GM18909 (cell line): ENCODE measurements around the gene SERTAD1.
"Not testable (repeated sequence)": the region's sequence is repeated elsewhere in the genome, so short reads cannot be mapped to it uniquely, and the experiment has no call there.

ENCODE experiments used
- ATAC-seq: cut with Tn5 transposase; IDR thresholded peaks from one replicate; pipeline ENCODE4 v1.9.1; 2021; ENCODE audit warnings: mild to moderate bottlenecking; ENCODE audit not compliant: unreplicated experiment, poor library complexity

SERTAD1 gene

DNA sequence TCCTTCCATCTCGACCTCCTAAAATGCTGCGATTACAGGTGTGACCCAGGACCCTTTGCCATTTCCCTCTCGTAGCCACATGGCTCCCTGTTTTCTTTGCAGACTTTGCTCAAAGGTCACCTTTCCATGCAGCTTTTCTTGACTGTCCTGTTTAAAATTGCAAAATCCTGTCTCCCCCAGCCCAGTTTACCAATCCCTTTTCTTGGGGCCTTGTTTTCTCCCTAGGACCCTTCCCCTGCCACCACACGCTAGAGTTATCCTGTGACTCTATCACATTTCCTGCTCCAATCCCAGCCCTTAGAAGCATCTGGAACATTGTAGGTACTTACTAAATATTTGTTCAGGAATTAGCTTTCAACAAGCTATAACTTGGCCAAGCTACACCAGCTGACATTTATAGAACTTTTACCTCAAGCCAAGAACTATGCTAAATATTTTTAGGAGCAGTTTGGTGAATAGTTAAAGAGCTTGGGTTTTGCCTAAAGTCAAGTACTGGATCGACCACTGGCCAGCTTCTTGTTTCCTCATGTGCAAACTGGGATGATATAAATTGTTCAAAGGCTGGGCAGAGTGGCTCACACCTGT, 27.5 kb upstream of the SERTAD1 start:
- ATAC-seq: no peak

GRCh38 chr19:40452016-40452415, 26.2 kb upstream of the SERTAD1 start:
- no peak for ATAC-seq

DNA sequence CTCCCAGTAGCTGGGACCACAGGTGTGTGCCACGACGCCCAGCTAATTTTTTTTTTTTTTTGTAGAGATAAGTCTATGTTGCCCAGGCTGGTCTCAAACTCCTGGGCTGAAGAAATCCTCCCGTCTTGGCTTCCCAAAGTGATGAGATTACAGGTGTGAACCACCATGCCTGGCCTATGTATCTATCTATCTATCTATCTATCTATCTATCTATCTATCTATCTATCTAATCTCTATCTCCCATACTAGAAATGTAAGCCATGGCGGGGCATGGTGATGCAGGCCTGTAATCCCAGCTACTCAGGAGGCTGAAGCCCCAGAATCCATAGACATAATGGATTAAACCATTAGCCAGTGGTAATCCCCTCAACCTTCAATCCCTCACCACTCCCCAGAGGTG, 24.9 kb upstream of the SERTAD1 start:
- no peak for ATAC-seq

DNA sequence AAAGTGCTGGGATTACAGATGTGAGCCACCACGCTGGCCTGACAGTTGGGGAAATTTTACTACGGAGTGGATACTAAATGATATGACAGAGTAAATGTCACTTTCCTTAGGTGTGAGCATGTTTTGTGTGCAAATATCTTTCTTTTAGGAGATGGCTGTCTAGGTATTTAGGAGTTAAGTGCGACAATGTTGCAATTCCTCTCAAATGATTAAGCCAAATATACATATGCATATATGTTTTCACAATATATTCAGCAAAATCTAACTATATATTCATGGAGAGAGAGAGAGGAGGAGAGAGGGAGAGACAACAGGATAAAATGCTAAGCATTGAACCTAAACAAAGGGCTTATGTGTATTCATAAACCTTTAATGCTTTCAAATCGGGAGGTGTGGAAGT, 23.7 kb upstream of the SERTAD1 start:
- ATAC-seq: no peak

GRCh38 chr19:40446263-40446784, 20.5 kb upstream of the SERTAD1 start:
- no peak for ATAC-seq

- no peak for ATAC-seq
Measured at GRCh38 chr19:40445780-40446262, 20.0 kb upstream of the SERTAD1 start.

DNA sequence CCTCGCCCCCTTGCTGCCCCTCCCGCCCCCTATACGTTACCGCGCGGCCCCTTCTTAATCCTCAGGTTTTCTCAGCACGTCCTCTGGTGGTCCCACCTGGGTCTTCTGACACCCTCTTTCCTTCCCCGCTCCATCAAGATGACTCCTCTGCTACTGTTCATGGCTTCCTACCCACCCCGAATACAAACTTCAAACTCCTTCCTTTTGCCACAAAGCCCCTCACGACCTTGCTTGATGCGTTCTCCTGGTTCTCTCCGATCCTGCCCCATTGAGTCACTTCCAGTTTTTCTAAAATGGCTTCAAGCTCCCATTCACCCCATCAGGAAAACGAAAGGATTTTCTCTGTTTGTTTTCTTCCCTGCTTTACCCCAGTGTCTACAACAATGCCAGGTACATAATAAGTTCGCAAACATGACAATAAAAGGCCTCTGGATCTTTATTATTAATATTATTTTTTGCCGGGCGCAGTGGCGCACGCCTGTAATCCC, 19.1 kb upstream of the SERTAD1 start:
- no peak for ATAC-seq

- ATAC-seq: peak; percentile 69
Measured at GRCh38 chr19:40444000-40444824, 18.4 kb upstream of the SERTAD1 start, which contains the start of gene SERTAD3. TSS of gene SERTAD3 (minus strand) at chr19:40444335. CDS start at chr19:40442080, 2,255 bp downstream.

DNA sequence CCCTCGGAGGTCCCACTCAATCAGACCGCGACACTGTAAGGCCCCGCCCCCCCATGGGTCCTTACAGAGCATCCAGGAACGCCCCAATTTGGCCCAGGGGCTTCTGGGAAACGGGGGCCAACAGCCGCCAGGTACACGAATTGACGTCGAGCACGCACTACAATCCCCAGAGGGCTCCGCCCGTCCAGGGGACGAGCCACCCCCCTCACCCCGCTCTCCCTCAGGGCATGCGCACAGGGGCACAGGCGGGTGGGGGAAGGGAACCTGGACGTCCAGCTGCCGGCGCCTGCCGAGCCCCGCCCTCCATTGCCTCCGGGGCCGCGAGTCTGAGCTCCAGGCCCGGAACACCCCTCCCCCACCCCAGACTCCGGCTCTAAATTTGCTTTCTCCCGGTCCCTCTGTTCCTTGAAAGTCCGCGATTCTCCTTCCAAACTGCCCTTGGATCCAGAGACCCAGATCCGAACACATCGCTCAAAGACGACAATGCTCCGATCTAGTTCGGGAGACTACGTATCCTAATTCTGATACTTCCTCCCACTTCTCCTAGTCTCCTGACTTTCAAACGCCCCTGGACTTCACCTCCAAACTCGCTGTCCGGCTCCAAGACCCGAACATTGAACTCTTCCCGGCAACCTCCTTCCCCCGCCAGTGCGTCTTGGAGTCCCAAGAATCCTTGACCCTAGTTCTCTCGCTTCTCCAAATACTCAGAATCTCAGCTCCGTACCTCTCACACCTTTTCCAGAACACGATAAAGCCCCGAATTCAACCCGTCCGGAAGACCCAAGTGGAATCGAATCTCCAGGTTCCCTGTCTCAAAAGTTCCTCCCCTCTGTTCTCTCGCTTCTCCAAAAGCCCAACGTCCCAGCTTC, 17.6 kb upstream of the SERTAD1 start:
- peak; percentile 78 for ATAC-seq

- no peak for ATAC-seq
Measured at GRCh38 chr19:40442328-40443130, 16.7 kb upstream of the SERTAD1 start.

DNA sequence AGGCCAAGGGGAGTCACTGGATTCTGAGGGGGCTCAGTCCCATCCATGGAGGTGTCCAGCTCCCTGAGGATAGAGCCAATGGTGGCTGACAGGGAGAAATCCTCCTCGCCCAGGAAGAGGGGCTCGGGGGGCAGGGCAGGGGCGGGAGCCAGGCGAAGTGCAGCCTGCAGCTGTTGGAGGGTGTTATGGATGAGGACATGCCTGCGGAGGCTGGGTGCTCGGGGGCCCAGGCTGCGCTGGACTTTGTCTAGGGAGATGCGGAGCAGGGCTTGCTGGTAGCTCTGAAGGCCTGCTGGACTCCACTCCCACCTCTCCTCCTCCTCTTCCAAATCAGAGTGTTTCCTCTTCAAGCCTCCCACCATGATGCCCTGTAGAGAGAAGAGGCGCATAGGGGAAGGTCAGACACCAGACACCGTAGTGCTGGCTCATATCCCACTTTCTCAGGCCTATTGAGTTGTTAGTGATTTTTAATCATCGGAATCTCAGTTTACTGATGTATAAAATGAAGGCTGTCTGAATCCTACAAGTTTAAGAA, 16.0 kb upstream of the SERTAD1 start:
- ATAC-seq: no peak

DNA sequence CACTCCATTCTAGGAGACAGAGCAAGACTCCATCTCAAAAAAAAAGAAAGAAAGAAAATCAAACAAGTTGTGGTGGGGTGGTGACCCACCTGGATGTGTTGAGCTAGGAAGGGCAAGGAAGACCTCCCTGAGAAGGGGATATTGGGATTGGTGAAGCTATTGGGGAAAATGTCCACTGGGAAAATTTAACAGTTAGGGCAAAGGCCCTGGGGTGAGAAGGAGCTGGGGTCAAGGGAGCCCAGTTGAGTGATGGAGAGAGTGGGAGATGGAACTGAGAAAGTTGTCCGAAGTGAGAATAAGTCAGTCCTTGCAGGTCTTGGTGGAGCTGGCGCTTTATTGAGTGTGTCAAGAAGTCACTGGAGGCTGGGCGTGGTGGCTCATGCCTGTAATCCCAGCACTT, 12.5 kb upstream of the SERTAD1 start:
- ATAC-seq: no peak

GRCh38 chr19:40433391-40434216, 7.8 kb upstream of the SERTAD1 start:
- ATAC-seq: peak; percentile 62

- not testable (repeated sequence) for ATAC-seq
Measured at GRCh38 chr19:40432760-40433159, 7.0 kb upstream of the SERTAD1 start.

- no peak for ATAC-seq
Measured at GRCh38 chr19:40431698-40432097, 5.9 kb upstream of the SERTAD1 start.

DNA sequence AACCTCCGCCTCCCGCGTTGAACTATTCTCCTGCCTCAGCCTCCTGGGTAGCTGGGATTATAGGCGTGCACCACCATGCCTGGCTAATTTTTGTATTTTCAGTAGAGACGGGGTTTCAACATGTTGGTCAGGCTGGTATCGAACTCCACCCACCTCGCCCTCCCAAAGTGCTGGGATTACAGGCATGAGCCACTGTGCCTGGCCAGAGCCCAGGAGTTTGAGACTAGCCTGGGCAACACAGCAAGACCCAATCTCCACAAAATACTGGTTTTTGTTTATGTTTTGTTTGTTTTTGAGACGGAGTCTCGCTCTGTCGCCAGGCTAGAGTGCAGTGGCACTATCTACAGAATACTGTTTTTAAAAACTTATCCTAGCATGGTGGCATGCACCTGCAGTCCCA, 4.5 kb upstream of the SERTAD1 start:
- not testable (repeated sequence) for ATAC-seq

DNA sequence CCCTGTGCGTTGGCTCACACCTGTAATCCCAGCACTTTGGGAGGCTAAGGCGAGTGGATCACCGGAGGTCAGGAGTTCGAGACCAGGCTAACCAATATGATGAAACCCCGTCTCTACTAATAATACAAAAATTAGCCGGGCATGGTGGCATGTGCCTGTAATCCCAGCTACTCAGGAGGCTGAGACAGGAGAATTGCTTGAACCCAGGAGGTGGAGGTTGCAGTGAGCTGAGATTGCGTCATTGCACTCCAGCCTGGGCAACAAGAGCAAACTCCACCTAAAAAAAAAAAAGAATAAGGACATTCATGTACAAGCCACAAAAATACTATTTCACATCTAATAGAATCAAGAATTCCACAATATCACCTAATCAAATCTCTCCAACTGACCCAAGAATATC, 2.4 kb upstream of the SERTAD1 start:
- ATAC-seq: not testable (repeated sequence)

GRCh38 chr19:40424637-40425449, 949 bp downstream of the SERTAD1 start:
- ATAC-seq: peak; percentile 1
